K562 (cell line): ENCODE data around the gene SGCG. TPM values are rescaled to one million over a fixed set of nuclear protein-coding genes. Genes with fewer than 3 reads are reported as not detected.

Experiments used
- ATAC-seq: fragments of 200-7000 bp; cut with Tn5 transposase; 3 replicates; pipeline ENCODE4 v1.9.1; 2020; ENCODE audit warnings: moderate library complexity
- BruUV-seq: library from RNA; stranded (reverse); fragments of 400-500 nt; replicated peaks from 2 replicates; lab custom pipeline; 2021; lab: Mats Ljungman, UMichigan
- CTCF ChIA-PET: fragments of 300-600 bp; formaldehyde crosslinking; extraction: SDS; loops from one replicate; lab custom pipeline; 2021; ENCODE audit warnings: low intra/inter-chr PET ratio; lab: Yijun Ruan, JAX
- POLR2A ChIA-PET: fragments of 300-600, 350-650 bp; sonication (Branson Sonifier 250); formaldehyde crosslinking; extraction: SDS; loops from one replicate; lab custom pipeline; 2021; ENCODE audit warnings: antibody characterized with exemption, inconsistent platforms; lab: Yijun Ruan, JAX
- DNase-seq, 4 experiments: peaks; one replicate each; pipeline versions ENCODE4 v3.0.0 to v3.0.0-alpha.2; 2011 to 2018; ENCODE audit warnings: low spot score in 3 of 4, mixed read lengths in 3 of 4; ENCODE audit errors: extremely low read depth in 1 of 4
- FAIRE-seq: peaks from 2 replicates; lab custom pipeline; 2011; peaks lifted over from hg19 to GRCh38; lab: Jason Lieb, UNC
- H2AFZ ChIP-seq: 2 replicates; pipeline ENCODE4 v1.6.0; 2011; ENCODE audit warnings: low read depth, low read length, control low read depth, inconsistent platforms
- H3K27ac ChIP-seq: fragments of 200-600 bp; 3 replicates; pipeline ENCODE4 v1.8.0; 2011; ENCODE audit warnings: low read depth, mild to moderate bottlenecking, control low read depth, inconsistent platforms, low read length, moderate library complexity, mixed read lengths; ENCODE audit errors: extremely low read depth
- H3K27me3 ChIP-seq, 2 experiments: fragments of 300-600 bp in 1 of 2; 2 replicates in 1 of 2; 3 replicates in 1 of 2; pipeline versions ENCODE4 v1.6.0 to v1.8.0; 2011; ENCODE audit warnings: inconsistent platforms in 2 of 2, low read length in 2 of 2, mild to moderate bottlenecking in 1 of 2, mixed read lengths in 1 of 2, moderate library complexity in 1 of 2; ENCODE audit not compliant: control insufficient read depth in 2 of 2, insufficient read depth in 2 of 2
- H3K36me3 ChIP-seq: fragments of 300-600 bp; 3 replicates; pipeline ENCODE4 v1.8.0; 2011; ENCODE audit warnings: mild to moderate bottlenecking, low read length, inconsistent platforms; ENCODE audit not compliant: control insufficient read depth, insufficient read depth
- H3K4me1 ChIP-seq, 2 experiments: fragments of 200-600 bp in 1 of 2; replicated peaks in 1 of 2; 2 replicates in 1 of 2; 3 replicates in 1 of 2; pipeline versions ENCODE4 v1.5.1 to v1.8.0; 2011; ENCODE audit warnings: inconsistent platforms in 2 of 2, low read length in 2 of 2, mild to moderate bottlenecking in 1 of 2, mixed read lengths in 1 of 2, moderate library complexity in 1 of 2; ENCODE audit not compliant: control insufficient read depth in 2 of 2, insufficient read depth in 2 of 2
- H3K4me2 ChIP-seq: 2 replicates; pipeline ENCODE4 v1.6.1; 2011; ENCODE audit warnings: low read length, control low read depth, inconsistent platforms, mixed read lengths; ENCODE audit not compliant: insufficient read depth
- H3K4me3 ChIP-seq: fragments of 200-600 bp; sonication (generic), shearing (Covaris generic); 2 replicates; pipeline ENCODE4 v1.5.1; 2016; ENCODE audit warnings: control low read depth, inconsistent platforms
- H3K79me2 ChIP-seq: fragments of 200-600 bp; 3 replicates; pipeline ENCODE4 v1.8.0; 2011; ENCODE audit warnings: low read length, inconsistent platforms; ENCODE audit not compliant: control insufficient read depth, insufficient read depth
- H3K9ac ChIP-seq, 2 experiments: 2 replicates each; pipeline versions ENCODE4 v1.6.0 to v1.6.1; 2011; ENCODE audit warnings: low read depth in 2 of 2, low read length in 2 of 2, control low read depth in 1 of 2, inconsistent platforms in 1 of 2, mild to moderate bottlenecking in 1 of 2, mixed read lengths in 1 of 2; ENCODE audit not compliant: insufficient read depth in 1 of 2
- H3K9me1 ChIP-seq: one replicate; pipeline ENCODE4 v1.6.0; 2011; ENCODE audit warnings: inconsistent platforms, mild to moderate bottlenecking, low read length, moderate library complexity; ENCODE audit not compliant: control insufficient read depth, insufficient read depth
- H3K9me3 ChIP-seq: replicated peaks from 2 replicates; pipeline ENCODE4 v1.5.1; 2011; ENCODE audit warnings: low read depth, low read length, inconsistent platforms; ENCODE audit not compliant: control insufficient read depth, insufficient read depth
- H4K20me1 ChIP-seq: replicated peaks from 2 replicates; pipeline ENCODE4 v1.6.1; 2011; ENCODE audit warnings: low read length, inconsistent platforms, mixed read lengths; ENCODE audit not compliant: control insufficient read depth, insufficient read depth
- ATF6 ChIP-seq: sonication (generic); formaldehyde crosslinking; IDR thresholded peaks from 2 replicates; pipeline ENCODE4 v1.4.0; 2020; ENCODE audit warnings: mild to moderate bottlenecking, missing genetic modification reagents
- CHCHD3 ChIP-seq: fragments of 250-450 bp; sonication (Bioruptor Pico); IDR thresholded peaks from 2 replicates; pipeline ENCODE4 v2.1.2; 2022; ENCODE audit warnings: mild to moderate bottlenecking
- CREM ChIP-seq: IDR thresholded peaks from 2 replicates; pipeline ENCODE4 v1.6.1; 2014; ENCODE audit warnings: antibody characterized with exemption, low read depth
- HMGXB4 ChIP-seq: sonication (generic); formaldehyde crosslinking; IDR thresholded peaks from 2 replicates; pipeline ENCODE4 v1.8.1; 2023; ENCODE audit warnings: mild to moderate bottlenecking, missing genetic modification reagents
- MEIS2 ChIP-seq: fragments of 450-650 bp; IDR thresholded peaks from 2 replicates; pipeline ENCODE4 v1.6.1; 2014; ENCODE audit warnings: mild to moderate bottlenecking; ENCODE audit not compliant: partially characterized antibody
- MXI1 ChIP-seq: IDR thresholded peaks from 2 replicates; pipeline ENCODE4 v1.6.1; 2011; ENCODE audit warnings: low read depth, mild to moderate bottlenecking, improper control_type of control experiment, low read length
- NRF1 ChIP-seq, 2 experiments: fragments of 450-650 bp; IDR thresholded peaks in 1 of 2; conservative IDR thresholded peaks in 1 of 2; 2 replicates each; pipeline ENCODE4 v1.6.1; 2014; ENCODE audit warnings: mild to moderate bottlenecking in 2 of 2
- PREB ChIP-seq: sonication (generic); formaldehyde crosslinking; IDR thresholded peaks from 2 replicates; pipeline ENCODE4 v1.8.1; 2023; ENCODE audit warnings: mild to moderate bottlenecking, missing genetic modification reagents
- PRMT5 ChIP-seq: sonication (generic); formaldehyde crosslinking; IDR thresholded peaks from 2 replicates; pipeline ENCODE4 v1.5.0; 2020; ENCODE audit warnings: missing genetic modification reagents
- STAT6 ChIP-seq: sonication (generic); formaldehyde crosslinking; IDR thresholded peaks from 2 replicates; pipeline ENCODE4 v1.8.1; 2023; ENCODE audit warnings: mild to moderate bottlenecking, missing genetic modification reagents
- U2AF2 ChIP-seq: fragments of 200-400 bp; formaldehyde crosslinking; optimal IDR thresholded peaks from 2 replicates; pipeline ENCODE3; 2017; ENCODE audit warnings: low read depth, mild to moderate bottlenecking, low read length
- VEZF1 ChIP-seq: fragments of 200-800 bp; sonication (Bioruptor generic); IDR thresholded peaks from 2 replicates; pipeline ENCODE4 v1.6.1; 2017; ENCODE audit warnings: missing genetic modification characterization, missing compliant biosample characterization
- ZNF668 ChIP-seq: fragments of 250-450 bp; sonication (Bioruptor Pico); IDR thresholded peaks from 2 replicates; pipeline ENCODE4 v1.8.0; 2022; ENCODE audit warnings: mild to moderate bottlenecking, inconsistent platforms
- WGBS: fragments of 100-300 bp; shearing (Covaris generic); methylation state at CpG from one replicate; pipeline ENCODE4 v1.1.6; 2016; ENCODE audit warnings: low coverage, mixed read lengths; ENCODE audit not compliant: insufficient coverage; ENCODE audit errors: missing lambda C conversion rate; 5-methylcytosine and 5-hydroxymethylcytosine counted together
- in situ Hi-C: fragments of 300-500 bp; cut with MboI; formaldehyde crosslinking; loops from 4 replicates; pipeline ENCODE4 v1.15.0; 2018; ENCODE audit warnings: inconsistent platforms, mixed read lengths
- intact Hi-C: fragments of 100-400 bp; cut with micrococcal nuclease; formaldehyde crosslinking; loops from 2 replicates; pipeline ENCODE4 v1.14.2; 2022
- polyA plus RNA-seq, 8 experiments: library from polyadenylated mRNA; depleted of rRNA in 4 of 8; stranded (reverse) in 5 of 8; unstranded in 3 of 8; fragments of >200 nt; fragmentation: Nextera tagmentation in 2 of 8; fragmentation: Illumina TruSeq in 1 of 8; extraction: Ambion mirVana in 2 of 8; extraction: Trizol in 1 of 8; gene quantifications; 2 replicates each; pipeline versions ENCODE4 v1.2.1 to v1.2.3, GENCODE V29; 2011 to 2014; ENCODE audit warnings: inconsistent platforms in 1 of 8, missing spikeins in 1 of 8
- total RNA-seq, 7 experiments: library from RNA; depleted of rRNA in 6 of 7; stranded (reverse); fragments of >200 nt in 6 of 7; fragmentation: Illumina TruSeq in 2 of 7; extraction: Trizol in 2 of 7; gene quantifications; 2 replicates each; pipeline versions ENCODE4 v1.2.1 to v1.2.3, GENCODE V29; 2011 to 2021; ENCODE audit warnings: low replicate concordance in 1 of 7

Gene SGCG
- total and polyA plus RNA-seq, 9 of the 15 experiments (the other 6 are each of a cell fraction or from before 2014, with no cell fraction given), result 0.04 to 0.44 (median 0.34) TPM

- intact Hi-C loops (no loop called here), in situ Hi-C loops (no loop called here)
- BruUV-seq, result no TSS peak
- no peak overlapping the region for H3K4me3 ChIP-seq
- peaks cover 0 to 4% of the 10 kb centered on the region in 2 experiments; a peak in 1 of 5 replicates for H3K27me3 ChIP-seq
- no peaks in the 10 kb centered on the region for H4K20me1 ChIP-seq
- H2AFZ ChIP-seq, result no peak overlapping the region
- H3K27ac ChIP-seq, result no peak overlapping the region
- WGBS, result 0% methylated on average over 5 of the region's 5 CpGs
- H3K79me2 ChIP-seq, result no peaks in the 10 kb centered on the region
- ChIA-PET CTCF (no interaction called here), POLR2A (interaction anchor here (0.8 kb wide), 1 partner anchor 8 kb away, joined by 3 read pairs; no protein-coding TSS in a partner anchor)
- ATAC-seq (no peak), FAIRE-seq (no peak), DNase-seq (no peak)
- H3K9ac ChIP-seq, result no peak overlapping the region
- no peaks in the 10 kb centered on the region for H3K4me1 ChIP-seq
- no peaks in the 10 kb centered on the region for H3K9me3 ChIP-seq
- no peaks in the 10 kb centered on the region for H3K9me1 ChIP-seq
- no peaks in the 10 kb centered on the region for H3K36me3 ChIP-seq
- H3K4me2 ChIP-seq, result no peak overlapping the region
- TF ChIP-seq STAT6 (no peak), NRF1 (conservative IDR thresholded peaks at IDR 0.05 in 1 of 2, IDR thresholded peaks at IDR 0.05 in 1 of 2) (no peak), VEZF1 (no peak), ZNF668 (CRISPR knock-in tag) (no peak), MEIS2 (no peak), U2AF2 (no peak), CHCHD3 (no peak), PREB (CRISPR knock-in tag) (no peak), CREM (no peak), PRMT5 (CRISPR knock-in tag) (no peak), MXI1 (no peak), HMGXB4 (CRISPR knock-in tag) (no peak), ATF6 (no peak)
Measured at GRCh38 chr13:23146006-23146405, 34.8 kb upstream of the SGCG start.
